NCI-H526 treated with DMSO at 0.1 percent for 48 hours (cell line): ENCODE results near the gene APOE.
"Not testable (repeated sequence)": the region's sequence is repeated elsewhere in the genome, so short reads cannot be mapped to it uniquely, and the experiment has no call there.

ENCODE experiments used
- DNase-seq: peaks from one replicate; lab custom pipeline; 2025; lab: John Stamatoyannopoulos, UW

The APOE gene

GRCh38 chr19:44905437-44906160 lies at the start of gene APOE:
TSS of gene APOE (plus strand) at chr19:44905796. CDS start at chr19:44906625, 829 bp downstream.
- no peak for DNase-seq

GRCh38 chr19:44856421-44857083 lies 49.0 kb upstream of the APOE start:
- DNase-seq: no peak

GRCh38 chr19:44857837-44858236 lies 47.8 kb upstream of the APOE start:
- no peak for DNase-seq

GRCh38 chr19:44861576-44861975 lies 44.0 kb upstream of the APOE start:
- peak; percentile 77 for DNase-seq

- DNase-seq: no peak
These were observed 41.6 kb upstream of the APOE start for GRCh38 chr19:44863990-44864389.

GRCh38 chr19:44865196-44865767 lies 40.3 kb upstream of the APOE start:
- DNase-seq: no peak

GRCh38 chr19:44866664-44867063 lies 38.9 kb upstream of the APOE start:
- DNase-seq: no peak

GRCh38 chr19:44867578-44867977 lies 38.0 kb upstream of the APOE start:
- no peak for DNase-seq

GRCh38 chr19:44869733-44870470 lies 35.7 kb upstream of the APOE start:
- DNase-seq: no peak

- no peak for DNase-seq
These were observed 33.8 kb upstream of the APOE start for GRCh38 chr19:44871809-44872208.

GRCh38 chr19:44872661-44873060 lies 32.9 kb upstream of the APOE start:
- DNase-seq: no peak

- no peak for DNase-seq
These were observed 31.3 kb upstream of the APOE start for GRCh38 chr19:44874317-44874716.

GRCh38 chr19:44875666-44876451 lies 29.7 kb upstream of the APOE start:
- no peak for DNase-seq

GRCh38 chr19:44876930-44877535 lies 28.6 kb upstream of the APOE start:
- no peak for DNase-seq

- DNase-seq: no peak
These were observed 27.3 kb upstream of the APOE start for GRCh38 chr19:44878120-44878865.

GRCh38 chr19:44879309-44880065 lies 26.1 kb upstream of the APOE start:
- DNase-seq: no peak

GRCh38 chr19:44882063-44882462 lies 23.5 kb upstream of the APOE start:
- no peak for DNase-seq

- not testable (repeated sequence) for DNase-seq
These were observed 22.8 kb upstream of the APOE start for GRCh38 chr19:44882619-44883397.

- no peak for DNase-seq
These were observed 21.7 kb upstream of the APOE start for GRCh38 chr19:44883922-44884321.
